WERI-Rb-1 (cell line): Measurements from ENCODE around the gene MXRA8.
"Not testable (repeated sequence)": the region's sequence is repeated elsewhere in the genome, so short reads cannot be mapped to it uniquely, and the experiment has no call there.

Experiments
- DNase-seq: peaks from one replicate; pipeline ENCODE4 v3.0.0-alpha.2; 2020
- H3K27ac ChIP-seq: fragments of 250-450 bp; sonication (Bioruptor Pico); 2 replicates; pipeline ENCODE4 v1.5.1; 2020; ENCODE audit warnings: mild to moderate bottlenecking, moderate library complexity
- H3K27me3 ChIP-seq: fragments of 250-450 bp; sonication (Bioruptor Pico); 2 replicates; pipeline ENCODE4 v1.5.1; 2021; ENCODE audit warnings: mild to moderate bottlenecking, low read depth, moderate library complexity; ENCODE audit not compliant: insufficient read depth, severe bottlenecking
- H3K36me3 ChIP-seq: fragments of 250-450 bp; sonication (Bioruptor Pico); 2 replicates; pipeline ENCODE4 v1.5.1; 2020; ENCODE audit warnings: mild to moderate bottlenecking, moderate library complexity
- H3K4me3 ChIP-seq: 2 replicates; pipeline ENCODE4 v1.5.1; 2011; ENCODE audit warnings: low read depth, mild to moderate bottlenecking, control low read depth, low read length
- H3K9me3 ChIP-seq: fragments of 250-450 bp; sonication (Bioruptor Pico); 2 replicates; pipeline ENCODE4 v1.5.1; 2021; ENCODE audit warnings: mild to moderate bottlenecking, moderate library complexity; ENCODE audit not compliant: severe bottlenecking
- TF ChIP-seq, protein P1 (sequence below): IDR thresholded peaks from 2 replicates; pipeline ENCODE4 v1.5.1; 2011; ENCODE audit warnings: low read depth, mild to moderate bottlenecking, control low read depth, inconsistent platforms, low read length

Gene MXRA8

DNA sequence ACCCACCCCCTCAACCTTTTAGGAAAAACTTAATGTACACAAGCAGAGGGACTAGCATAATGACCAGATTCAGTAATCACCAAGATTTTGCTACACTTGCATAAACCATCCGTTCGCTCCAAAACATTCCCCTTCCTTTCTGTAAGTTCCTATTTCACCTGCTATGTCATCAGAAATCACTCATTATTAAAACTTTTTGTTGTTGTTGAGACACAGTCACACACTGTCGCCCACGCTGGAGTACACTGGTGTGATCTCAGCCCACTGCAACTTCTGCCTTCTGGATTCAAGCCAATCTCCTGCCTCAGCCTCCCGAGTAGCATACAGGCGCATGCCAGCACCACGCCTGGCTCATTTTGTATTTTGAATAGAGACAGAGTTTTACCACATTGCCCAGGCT, 45.3 kb upstream of the MXRA8 start:
- no peaks in the 10 kb centered on the region for H3K27me3 ChIP-seq
- no peak overlapping the region for H3K4me3 ChIP-seq
- H3K9me3 ChIP-seq = no peaks in the 10 kb centered on the region
- DNase-seq = no peak
- TF ChIP-seq, protein P1, sequence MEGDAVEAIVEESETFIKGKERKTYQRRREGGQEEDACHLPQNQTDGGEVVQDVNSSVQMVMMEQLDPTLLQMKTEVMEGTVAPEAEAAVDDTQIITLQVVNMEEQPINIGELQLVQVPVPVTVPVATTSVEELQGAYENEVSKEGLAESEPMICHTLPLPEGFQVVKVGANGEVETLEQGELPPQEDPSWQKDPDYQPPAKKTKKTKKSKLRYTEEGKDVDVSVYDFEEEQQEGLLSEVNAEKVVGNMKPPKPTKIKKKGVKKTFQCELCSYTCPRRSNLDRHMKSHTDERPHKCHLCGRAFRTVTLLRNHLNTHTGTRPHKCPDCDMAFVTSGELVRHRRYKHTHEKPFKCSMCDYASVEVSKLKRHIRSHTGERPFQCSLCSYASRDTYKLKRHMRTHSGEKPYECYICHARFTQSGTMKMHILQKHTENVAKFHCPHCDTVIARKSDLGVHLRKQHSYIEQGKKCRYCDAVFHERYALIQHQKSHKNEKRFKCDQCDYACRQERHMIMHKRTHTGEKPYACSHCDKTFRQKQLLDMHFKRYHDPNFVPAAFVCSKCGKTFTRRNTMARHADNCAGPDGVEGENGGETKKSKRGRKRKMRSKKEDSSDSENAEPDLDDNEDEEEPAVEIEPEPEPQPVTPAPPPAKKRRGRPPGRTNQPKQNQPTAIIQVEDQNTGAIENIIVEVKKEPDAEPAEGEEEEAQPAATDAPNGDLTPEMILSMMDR = no peak
- peak overlapping the region; percentile 8; the same call in 1 of the 2 replicates for H3K27ac ChIP-seq
- peaks cover 69% of the 10 kb centered on the region for H3K36me3 ChIP-seq

DNA sequence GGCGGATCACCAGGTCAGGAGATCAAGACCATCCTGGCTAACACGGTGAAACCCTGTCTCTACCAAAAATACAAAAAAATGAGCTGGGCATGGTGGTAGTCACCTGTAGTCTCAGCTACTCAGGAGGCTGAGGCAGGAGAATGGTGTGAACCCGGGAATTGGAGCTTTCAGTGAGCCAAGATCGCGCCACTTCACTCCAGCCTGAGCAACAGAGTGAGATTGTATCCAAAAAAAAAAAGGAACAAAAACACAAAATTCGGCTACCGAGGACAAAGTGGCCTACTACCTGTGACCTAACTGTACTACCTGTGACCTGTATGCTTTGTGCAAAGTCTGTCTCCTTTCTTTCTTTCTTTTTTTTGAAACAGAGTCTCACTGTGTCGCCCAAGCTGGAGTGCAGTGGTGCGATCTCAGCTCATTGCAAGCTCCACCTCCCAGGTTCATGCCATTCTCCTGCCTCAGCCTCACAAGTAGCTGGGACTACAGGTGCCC, 44.6 kb upstream of the MXRA8 start:
- H3K27me3 ChIP-seq, H3K9me3 ChIP-seq, DNase-seq, H3K4me3 ChIP-seq: not testable (repeated sequence)
- Histone ChIP-seq H3K36me3 (peaks cover 71% of the 10 kb centered on the region), H3K27ac (peak overlapping the region; percentile 75)

DNA sequence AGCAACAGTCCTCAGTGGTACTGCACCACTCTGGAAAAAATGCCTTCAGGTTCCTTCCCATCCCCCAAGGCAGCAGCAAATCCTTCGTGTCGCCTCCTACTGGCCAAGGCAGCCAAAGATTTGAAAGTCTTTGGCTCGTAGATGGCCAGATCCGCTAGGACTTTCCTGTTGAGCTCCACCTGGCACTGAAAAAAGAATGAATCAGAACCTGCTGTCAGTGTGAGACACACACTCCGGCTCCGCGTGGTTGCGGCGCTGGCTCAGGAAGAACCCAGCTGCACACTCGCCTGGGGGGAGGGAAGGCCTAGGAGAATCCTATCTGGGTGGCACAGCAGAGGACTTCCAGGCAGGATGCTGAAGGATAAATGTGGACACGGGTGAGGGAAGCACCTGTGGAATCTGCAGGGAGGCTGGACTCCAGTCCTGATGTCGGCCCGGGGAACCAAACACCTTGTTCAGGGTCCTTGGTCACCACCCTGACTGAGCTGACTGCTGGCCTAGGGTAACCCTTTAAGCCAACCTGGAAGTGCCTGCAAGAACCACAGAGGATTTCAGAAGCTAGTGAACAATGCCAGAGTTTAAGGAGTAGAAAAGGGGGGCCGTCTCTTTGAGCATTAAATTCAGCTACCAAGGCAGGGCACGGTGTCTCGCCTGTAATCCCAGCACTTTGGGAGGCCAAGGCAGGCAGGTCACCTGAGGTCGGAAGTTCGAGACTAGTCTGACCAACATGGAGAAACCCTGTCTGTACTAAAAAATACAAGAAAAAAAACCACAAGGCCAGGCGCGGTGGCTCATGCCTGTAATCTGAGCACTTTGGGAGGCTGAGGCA, 43.9 kb upstream of the MXRA8 start:
- no peak overlapping the region for H3K4me3 ChIP-seq
- no peaks in the 10 kb centered on the region for H3K9me3 ChIP-seq
- DNase-seq = peak; percentile 80
- TF ChIP-seq, protein P1 = peak; percentile 79
- H3K27me3 ChIP-seq = no peaks in the 10 kb centered on the region
- peak overlapping the region; percentile 75 for H3K27ac ChIP-seq
- H3K36me3 ChIP-seq = peaks cover 78% of the 10 kb centered on the region

DNA sequence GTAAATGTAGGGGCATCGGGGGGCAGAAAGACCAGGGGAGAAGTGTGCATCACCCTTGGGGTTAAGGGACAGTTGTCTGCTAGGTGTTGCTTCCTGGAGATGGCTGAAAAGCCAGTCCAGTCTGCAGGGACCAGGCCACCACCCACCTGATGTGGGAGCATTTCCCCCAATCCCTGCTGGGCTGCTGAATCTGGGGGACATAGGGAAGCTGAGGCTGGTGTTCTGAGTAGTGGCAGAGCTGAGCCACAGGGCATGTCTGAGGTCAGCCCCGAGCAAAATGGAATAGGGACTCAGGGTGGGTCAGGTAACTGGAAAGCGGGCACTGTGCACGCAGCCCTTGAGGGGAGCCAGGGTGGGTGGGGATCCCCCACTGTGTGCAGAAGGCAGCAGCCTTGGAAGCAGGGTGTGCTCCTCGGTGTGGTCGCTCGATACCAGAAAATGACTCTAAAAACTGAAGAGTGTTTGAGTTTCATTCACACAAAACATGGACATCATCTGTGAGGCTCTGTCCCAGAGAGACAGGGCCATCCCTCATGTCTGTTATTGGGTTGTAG, 43.2 kb upstream of the MXRA8 start:
- no peak overlapping the region for H3K4me3 ChIP-seq
- DNase-seq = no peak
- no peaks in the 10 kb centered on the region for H3K9me3 ChIP-seq
- peak overlapping the region; percentile 17 for H3K27ac ChIP-seq
- H3K27me3 ChIP-seq = no peaks in the 10 kb centered on the region
- TF ChIP-seq, protein P1 = no peak
- peaks cover 85% of the 10 kb centered on the region for H3K36me3 ChIP-seq

DNA sequence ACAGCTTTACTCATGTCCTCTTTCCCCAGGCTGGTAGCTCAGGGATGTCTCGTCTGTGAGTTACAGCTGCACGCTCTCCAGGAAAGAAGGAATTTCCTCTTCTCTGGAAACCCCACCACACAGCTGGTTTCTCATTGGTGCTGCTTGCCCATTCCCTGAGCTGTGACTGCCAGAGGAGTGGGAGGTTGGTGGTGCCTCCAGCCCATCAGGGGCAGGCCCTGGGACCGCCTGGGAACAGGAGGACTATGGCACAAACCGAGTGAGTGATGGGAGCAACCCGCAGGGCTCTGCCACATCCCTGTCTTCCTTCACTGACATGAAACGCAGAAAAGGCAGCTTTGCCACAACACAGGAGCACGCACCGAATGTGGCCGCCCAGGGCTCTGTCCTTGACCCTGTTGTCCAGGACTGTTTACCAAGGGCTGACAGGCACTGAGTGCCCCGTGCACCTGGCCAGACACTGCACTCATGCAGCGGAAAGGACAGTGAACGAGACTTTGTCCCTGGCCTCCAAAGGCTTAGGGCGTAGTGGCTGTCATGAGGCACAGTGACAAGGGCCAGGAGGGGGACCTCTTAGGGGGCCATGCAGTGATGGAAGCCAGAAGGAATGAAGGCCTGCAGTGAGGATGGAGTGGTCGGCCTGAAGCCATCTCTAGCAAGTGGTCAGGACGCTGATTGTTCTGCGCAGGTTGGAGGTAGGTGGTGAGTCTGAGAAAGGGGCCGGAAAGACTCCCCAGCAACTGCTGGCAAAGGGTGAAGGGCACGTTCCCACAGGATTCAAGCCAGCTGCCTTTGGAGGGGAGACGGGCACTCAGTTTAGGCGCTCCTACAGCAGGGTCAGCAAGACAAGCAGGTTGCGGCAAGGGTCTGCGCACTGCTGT, 42.5 kb upstream of the MXRA8 start:
- H3K9me3 ChIP-seq = no peaks in the 10 kb centered on the region
- peak overlapping the region; percentile 88 for H3K27ac ChIP-seq
- no peaks in the 10 kb centered on the region for H3K27me3 ChIP-seq
- TF ChIP-seq, protein P1 = no peak
- H3K4me3 ChIP-seq = no peak overlapping the region
- no peak for DNase-seq
- H3K36me3 ChIP-seq = peaks cover 84% of the 10 kb centered on the region
